Activated CD4-positive, alpha-beta T cell treated with anti-CD3 and anti-CD28 coated beads for 4 hours (primary cell): ENCODE measurements around the gene NRCAM.

ENCODE experiments used
- DNase-seq, 2 donors: peaks; one replicate each; pipeline ENCODE4 v3.0.0-alpha.2; 2020

NRCAM gene

GRCh38 chr7:108193594-108194498, 262.4 kb downstream of the NRCAM start:
- no peak for DNase-seq

GRCh38 chr7:108190891-108191290, 265.3 kb downstream of the NRCAM start:
- no peak for DNase-seq

GRCh38 chr7:108189733-108190388, 266.4 kb downstream of the NRCAM start:
- DNase-seq, result no peak

GRCh38 chr7:108188724-108189123, 267.5 kb downstream of the NRCAM start:
- DNase-seq, result no peak

- no peak for DNase-seq
These were observed 274.9 kb downstream of the NRCAM start for GRCh38 chr7:108181073-108181985.

- no peak for DNase-seq
These were observed 277.8 kb downstream of the NRCAM start for GRCh38 chr7:108178398-108178797.

- no peak for DNase-seq
These were observed 285.1 kb downstream of the NRCAM start for GRCh38 chr7:108171164-108171563.

GRCh38 chr7:108170251-108170650, 286.0 kb downstream of the NRCAM start:
- no peak for DNase-seq

GRCh38 chr7:108167460-108167859, 288.8 kb downstream of the NRCAM start:
- DNase-seq, result no peak

- no peak for DNase-seq
These were observed 289.5 kb downstream of the NRCAM start for GRCh38 chr7:108166687-108167086.

GRCh38 chr7:108165723-108166122, 290.5 kb downstream of the NRCAM start:
- DNase-seq, result no peak

- DNase-seq, result no peak
These were observed 291.3 kb downstream of the NRCAM start for GRCh38 chr7:108164946-108165345.

GRCh38 chr7:108164342-108164741, 291.9 kb downstream of the NRCAM start:
- DNase-seq, result no peak

- no peak for DNase-seq
These were observed 297.5 kb downstream of the NRCAM start for GRCh38 chr7:108158776-108159175.

GRCh38 chr7:108157606-108158335, 298.5 kb downstream of the NRCAM start:
- no peak for DNase-seq

GRCh38 chr7:108156897-108157605, 299.2 kb downstream of the NRCAM start:
- DNase-seq, result no peak

- DNase-seq, result no peak
These were observed 304.0 kb downstream of the NRCAM start for GRCh38 chr7:108152198-108152597.

GRCh38 chr7:108149908-108150307, 306.3 kb downstream of the NRCAM start:
- DNase-seq, result no peak

- no peak for DNase-seq
These were observed 307.1 kb downstream of the NRCAM start for GRCh38 chr7:108149119-108149518.

GRCh38 chr7:108147031-108147563, 309.1 kb downstream of the NRCAM start:
- DNase-seq, result no peak

- peak in 1 of 2 donors; percentile 24 for DNase-seq
These were observed 310.0 kb downstream of the NRCAM start for GRCh38 chr7:108146070-108146842.
